Fibroblast of lung (primary cell): ENCODE data around the gene PRRC1. TPM values are rescaled to one million over a fixed set of nuclear protein-coding genes. Genes with fewer than 3 reads are reported as not detected.

Source experiments
- DNase-seq, 2 donors: peaks; one replicate each; pipeline versions ENCODE4 v3.0.0 to v3.0.0-alpha.2; 2010; ENCODE audit warnings: low read depth in 2 of 2
- H2AFZ ChIP-seq: 2 replicates; pipeline ENCODE4 v1.5.1; 2012; ENCODE audit warnings: low read length, control low read depth, inconsistent platforms
- H3K27ac ChIP-seq: 2 replicates; pipeline ENCODE4 v1.5.1; 2011; ENCODE audit warnings: low read length, control low read depth; ENCODE audit not compliant: insufficient read depth
- H3K27me3 ChIP-seq: 2 replicates; pipeline ENCODE4 v1.5.1; 2011; ENCODE audit warnings: mild to moderate bottlenecking, low read length; ENCODE audit not compliant: control insufficient read depth, insufficient read depth
- H3K36me3 ChIP-seq: 2 replicates; pipeline ENCODE4 v1.5.1; 2011; ENCODE audit warnings: low read length; ENCODE audit not compliant: control insufficient read depth, insufficient read depth
- H3K4me1 ChIP-seq: 2 replicates; pipeline ENCODE4 v1.5.1; 2011; ENCODE audit warnings: low read length; ENCODE audit not compliant: control insufficient read depth, insufficient read depth; ENCODE audit errors: extremely low read depth
- H3K4me2 ChIP-seq: 2 replicates; pipeline ENCODE4 v1.5.1; 2011; ENCODE audit warnings: low read length, control low read depth; ENCODE audit not compliant: insufficient read depth; ENCODE audit errors: extremely low read depth
- H3K4me3 ChIP-seq, 4 experiments: fragments of 200-600 bp in 1 of 4; sonication (generic) in 1 of 4; replicated peaks in 1 of 4; 2 replicates each; pipeline ENCODE4 v1.5.1; 2011 to 2016; ENCODE audit warnings: low read length in 4 of 4, low read depth in 3 of 4, mild to moderate bottlenecking in 3 of 4, control low read depth in 2 of 4, inconsistent platforms in 1 of 4, mixed read lengths in 1 of 4; ENCODE audit not compliant: insufficient read depth in 1 of 4; ENCODE audit errors: control extremely low read depth in 1 of 4
- H3K79me2 ChIP-seq: 2 replicates; pipeline ENCODE4 v1.5.1; 2012; ENCODE audit warnings: mild to moderate bottlenecking, low read length, inconsistent platforms; ENCODE audit not compliant: control insufficient read depth, insufficient read depth
- H3K9ac ChIP-seq: 2 replicates; pipeline ENCODE4 v1.5.1; 2011; ENCODE audit warnings: mild to moderate bottlenecking, low read length, control low read depth; ENCODE audit not compliant: insufficient read depth
- H3K9me3 ChIP-seq: 2 replicates; pipeline ENCODE4 v1.5.1; 2012; ENCODE audit warnings: low read depth, low read length; ENCODE audit not compliant: control insufficient read depth, insufficient read depth
- H4K20me1 ChIP-seq: 2 replicates; pipeline ENCODE4 v1.5.1; 2011; ENCODE audit warnings: low read length; ENCODE audit not compliant: control insufficient read depth, insufficient read depth; ENCODE audit errors: extremely low read depth
- CTCF ChIP-seq, 2 donors: IDR thresholded peaks in 1 of 2; conservative IDR thresholded peaks in 1 of 2; 1 replicate in 1 of 2; 2 replicates in 1 of 2; pipeline ENCODE4 v1.5.1; 2011 to 2012; ENCODE audit warnings: low read length in 2 of 2, control low read depth in 1 of 2, inconsistent platforms in 1 of 2, low read depth in 1 of 2, mild to moderate bottlenecking in 1 of 2
- EZH2 ChIP-seq: IDR thresholded peaks from 2 replicates; pipeline ENCODE4 v1.5.1; 2012; ENCODE audit warnings: low read length, control low read depth, mild to moderate bottlenecking; ENCODE audit errors: missing control alignments
- polyA plus RNA-seq, 2 donors: library from polyadenylated mRNA; depleted of rRNA in 1 of 2; stranded (reverse) in 1 of 2; unstranded in 1 of 2; fragments of >200 nt; gene quantifications; 2 replicates each; pipeline ENCODE4 v1.2.1, GENCODE V29; 2011 to 2012; ENCODE audit warnings: missing spikeins in 1 of 2
- total RNA-seq: library from RNA; depleted of rRNA; stranded (reverse); fragments of >200 nt; gene quantifications from 2 replicates; pipeline ENCODE4 v1.2.1, GENCODE V29; 2014

Gene PRRC1
- total and polyA plus RNA-seq, 2 donors (not counting 1 experiment from before 2014, with no cell fraction given), result 44.3 to 125 TPM

GRCh38 chr5:127602481-127602880, 85.0 kb downstream of the PRRC1 start:
- Histone ChIP-seq H3K4me3 (no peak overlapping the region), H3K36me3 (no peaks in the 10 kb centered on the region)

GRCh38 chr5:127602896-127603844, 85.7 kb downstream of the PRRC1 start:
- H3K27me3 ChIP-seq, result peaks cover 4% of the 10 kb centered on the region
- DNase-seq, result no peak
- H3K4me2 ChIP-seq, result no peak overlapping the region
- H3K4me3 ChIP-seq, result no peak overlapping the region
- H3K9ac ChIP-seq, result no peak overlapping the region
- no peak overlapping the region for H3K27ac ChIP-seq
- no peak overlapping the region for H2AFZ ChIP-seq
- H3K36me3 ChIP-seq, result no peaks in the 10 kb centered on the region
- TF ChIP-seq CTCF (conservative IDR thresholded peaks at IDR 0.05 in 1 of 2, IDR thresholded peaks at IDR 0.05 in 1 of 2; ENCODE audit: low read depth in 1 of 2, low read length in 2 of 2), result no peak
- no peak for TF ChIP-seq EZH2
- no peaks in the 10 kb centered on the region for H3K9me3 ChIP-seq
- H3K4me1 ChIP-seq, result no peaks in the 10 kb centered on the region
- no peaks in the 10 kb centered on the region for H3K79me2 ChIP-seq
- no peaks in the 10 kb centered on the region for H4K20me1 ChIP-seq

More at GRCh38 chr5:127602481-127602880, 85.0 kb downstream of the PRRC1 start:
- Histone ChIP-seq H3K27ac (no peak overlapping the region), H2AFZ (no peak overlapping the region), H3K4me1 (no peaks in the 10 kb centered on the region), H3K9ac (no peak overlapping the region), H3K27me3 (peaks cover 4% of the 10 kb centered on the region), H3K79me2 (no peaks in the 10 kb centered on the region), H4K20me1 (no peaks in the 10 kb centered on the region), H3K4me2 (no peak overlapping the region), H3K9me3 (no peaks in the 10 kb centered on the region)
- TF ChIP-seq CTCF (conservative IDR thresholded peaks at IDR 0.05 in 1 of 2, IDR thresholded peaks at IDR 0.05 in 1 of 2; ENCODE audit: low read depth in 1 of 2, low read length in 2 of 2) (no peak), EZH2 (no peak)
- no peak for DNase-seq

Other genes with a start within 250 kb of the PRRC1 start
- under 0.01 TPM in 2 replicates for gene MEGF10, start 226.8 kb upstream of the PRRC1 start, total RNA-seq
- 0.02 and 0.09 TPM in 2 replicates for gene MEGF10, start 226.8 kb upstream of the PRRC1 start, polyA plus RNA-seq
- gene CTXN3, start 131.4 kb downstream of the PRRC1 start, total RNA-seq, result not detected in 2 replicates
- not detected in 2 replicates for gene CTXN3, start 131.4 kb downstream of the PRRC1 start, polyA plus RNA-seq
- not detected in 2 replicates for gene CCDC192, start 185.8 kb downstream of the PRRC1 start, total RNA-seq
- not detected in 2 replicates for gene CCDC192, start 185.8 kb downstream of the PRRC1 start, polyA plus RNA-seq